ENCODE data around the gene POC5. TPM values are rescaled to one million over a fixed set of nuclear protein-coding genes. Genes with fewer than 3 reads are reported as not detected.
"Not testable (repeated sequence)": the region's sequence is repeated elsewhere in the genome, so short reads cannot be mapped to it uniquely, and the experiment has no call there.

Gene POC5
- total and polyA plus RNA-seq, 8 donors, result 10.7 to 24.7 (median 19.0) TPM

GRCh38 chr5:75729321-75729720, 12.1 kb upstream of the POC5 start:
- intact Hi-C loops (cut with DNase I), result no loop called here
- TF ChIP-seq CTCF (IDR thresholded peaks at IDR 0.05), result no peak
- ATAC-seq (no peak), DNase-seq (peak in 1 of 4 donors; percentile 6)
- Histone ChIP-seq H3K4me1 (no peaks in the 10 kb centered on the region), H3K27me3 (no peaks in the 10 kb centered on the region), H3K36me3 (no peaks in the 10 kb centered on the region), H3K9me3 (peaks cover 0 to 7% of the 10 kb centered on the region in 2 donors), H3K27ac (no peak overlapping the region), H3K4me3 (no peak overlapping the region)

- intact Hi-C loops (cut with DNase I), result no loop called here
- H3K4me3 ChIP-seq, result no peak overlapping the region
- no peak for ATAC-seq
Observed at GRCh38 chr5:75727931-75728330, 10.7 kb upstream of the POC5 start.

GRCh38 chr5:75726224-75726623, 9.0 kb upstream of the POC5 start:
- H3K27ac ChIP-seq; H3K27me3 ChIP-seq; H3K36me3 ChIP-seq; H3K9me3 ChIP-seq; intact Hi-C loops (cut with DNase I); ATAC-seq; H3K4me3 ChIP-seq; H3K4me1 ChIP-seq; DNase-seq: not testable (repeated sequence)

More at GRCh38 chr5:75727931-75728330, 10.7 kb upstream of the POC5 start:
- no peaks in the 10 kb centered on the region for H3K4me1 ChIP-seq
- H3K27me3 ChIP-seq, result no peaks in the 10 kb centered on the region
- peaks cover 0 to 2% of the 10 kb centered on the region in 2 donors for H3K9me3 ChIP-seq
- DNase-seq, result no peak
- no peaks in the 10 kb centered on the region for H3K36me3 ChIP-seq
- no peak for TF ChIP-seq CTCF (IDR thresholded peaks at IDR 0.05)
- no peak overlapping the region for H3K27ac ChIP-seq

- Histone ChIP-seq H3K36me3 (no peaks in the 10 kb centered on the region), H3K27me3 (no peaks in the 10 kb centered on the region), H3K9me3 (peaks cover 0 to 2% of the 10 kb centered on the region in 2 donors), H3K4me3 (no peak overlapping the region), H3K4me1 (no peaks in the 10 kb centered on the region), H3K27ac (no peak overlapping the region)
- intact Hi-C loops (cut with DNase I), result no loop called here
- no peak for TF ChIP-seq CTCF (IDR thresholded peaks at IDR 0.05)
- DNase-seq (no peak), ATAC-seq (no peak)
Observed at GRCh38 chr5:75723378-75723777, 6.1 kb upstream of the POC5 start.

GRCh38 chr5:75721573-75721972, 4.3 kb upstream of the POC5 start:
- H3K27me3 ChIP-seq, result no peaks in the 10 kb centered on the region
- H3K27ac ChIP-seq, result peak overlapping the region in 1 of 2 donors; percentile 48
- no peak overlapping the region for H3K4me3 ChIP-seq
- H3K9me3 ChIP-seq, result peaks cover 0 to 2% of the 10 kb centered on the region in 2 donors
- no peak for ATAC-seq
- no peaks in the 10 kb centered on the region for H3K36me3 ChIP-seq
- no peak for TF ChIP-seq CTCF (IDR thresholded peaks at IDR 0.05)
- H3K4me1 ChIP-seq, result peaks cover 0 to 2% of the 10 kb centered on the region in 2 donors
- no peak for DNase-seq
- intact Hi-C loops (cut with DNase I), result no loop called here

- Histone ChIP-seq H3K27me3 (no peaks in the 10 kb centered on the region), H3K27ac (peak overlapping the region in 1 of 2 donors; percentile 48), H3K4me1 (peaks cover 2 to 9% of the 10 kb centered on the region in 2 donors), H3K9me3 (peaks cover 0 to 2% of the 10 kb centered on the region in 2 donors), H3K36me3 (no peaks in the 10 kb centered on the region), H3K4me3 (no peak overlapping the region)
- ATAC-seq (no peak), DNase-seq (no peak)
- no peak for TF ChIP-seq CTCF (IDR thresholded peaks at IDR 0.05)
- intact Hi-C loops (cut with DNase I), result no loop called here
Observed at GRCh38 chr5:75720882-75721281, 3.6 kb upstream of the POC5 start.

Measured in left lung (tissue), 10 donors.